SIG-M5 (cell line): ENCODE results near the gene LYVE1.

Source experiments
- DNase-seq: peaks from one replicate; lab custom pipeline; 2025; lab: John Stamatoyannopoulos, UW

LYVE1 gene

DNA sequence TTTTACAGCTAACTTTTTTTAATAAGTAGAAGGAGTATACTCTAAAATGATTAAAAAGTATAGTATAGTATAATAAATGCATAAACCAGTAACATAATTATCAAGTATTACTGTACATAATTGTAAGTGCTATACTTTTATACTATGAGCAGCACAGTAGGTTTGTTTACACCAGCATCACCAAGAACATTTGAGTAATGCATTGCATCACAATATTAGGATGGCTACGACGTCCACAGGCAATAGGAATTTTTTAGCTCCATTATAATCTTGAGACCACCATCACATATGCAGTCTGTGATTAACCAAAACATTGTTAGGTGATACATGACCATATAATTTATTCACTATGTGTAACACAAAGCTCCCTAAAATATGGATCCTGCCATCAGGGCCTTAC, 47.9 kb downstream of the LYVE1 start:
- DNase-seq, result no peak

DNA sequence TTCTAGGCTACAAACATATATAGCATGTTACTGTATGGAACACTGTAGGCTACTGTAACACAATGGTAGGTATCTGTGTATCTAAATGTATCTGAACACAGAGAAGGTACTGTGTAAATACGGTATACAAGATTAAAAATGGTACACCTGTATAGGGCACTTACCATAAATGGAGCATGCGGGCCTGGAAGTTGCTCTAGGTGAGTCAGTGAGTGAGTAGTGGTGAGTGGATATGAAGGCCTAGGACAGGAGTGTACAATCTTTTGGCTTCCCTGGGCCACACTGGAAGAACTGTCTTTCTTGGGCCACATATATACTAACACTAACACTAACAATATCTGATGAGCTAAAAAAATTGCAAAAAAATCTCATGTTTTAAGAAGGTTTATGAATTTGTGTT, 48.8 kb downstream of the LYVE1 start:
- no peak for DNase-seq

DNA sequence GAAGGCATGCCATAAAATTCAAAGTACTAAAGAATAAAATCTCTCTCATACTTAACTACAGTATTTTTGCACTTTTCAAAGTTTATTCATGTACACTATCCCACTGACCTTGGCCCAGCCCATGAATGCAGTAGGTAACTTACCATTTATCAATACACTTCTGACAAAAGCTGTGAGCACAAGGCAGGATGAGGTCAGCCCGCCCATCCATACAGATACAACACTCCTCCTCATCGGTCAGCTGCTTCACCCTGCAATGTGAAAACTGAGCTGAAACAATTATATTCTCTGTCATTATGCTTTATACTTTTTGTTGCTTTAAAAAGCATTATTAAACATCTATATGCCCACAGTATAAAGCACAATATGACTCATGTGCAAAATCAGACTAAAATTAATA, 49.6 kb downstream of the LYVE1 start:
- no peak for DNase-seq

DNA sequence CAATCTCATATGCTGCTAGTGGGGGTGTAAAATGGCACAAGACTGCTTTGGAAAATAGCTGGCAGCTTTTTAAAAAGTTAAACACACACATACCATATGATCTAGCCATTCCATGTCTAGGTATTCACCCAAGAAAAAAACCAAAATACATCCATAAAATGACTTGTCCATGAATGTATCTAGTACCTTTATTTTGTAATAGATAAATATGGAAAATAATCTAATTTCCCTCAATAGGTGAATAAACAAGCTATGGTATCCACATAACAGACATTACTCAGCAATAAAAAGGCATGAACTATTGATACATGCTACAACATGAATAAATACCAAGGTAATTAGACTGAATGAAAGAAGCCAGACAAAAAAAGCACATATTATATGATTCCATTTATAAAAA, 50.3 kb downstream of the LYVE1 start:
- DNase-seq, result no peak

DNA sequence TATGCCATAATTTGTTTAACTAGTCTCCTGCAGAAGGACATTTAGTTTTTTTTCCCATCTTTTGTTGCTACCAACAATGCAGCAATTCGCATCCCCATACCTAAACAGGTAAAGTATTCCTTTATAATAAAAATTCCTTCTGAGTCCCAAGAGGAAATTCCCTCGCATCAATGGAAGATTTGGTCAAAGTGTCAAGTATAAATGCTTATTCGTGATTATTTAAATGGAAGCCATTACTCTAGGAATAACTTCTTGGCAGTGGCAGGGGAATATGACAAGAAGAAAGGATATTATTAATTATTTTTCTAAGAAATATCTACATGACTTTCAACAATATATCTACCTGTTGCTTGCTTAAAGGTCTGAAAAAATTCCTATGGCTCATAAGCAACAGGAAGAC, 53.0 kb downstream of the LYVE1 start:
- DNase-seq, result no peak

DNA sequence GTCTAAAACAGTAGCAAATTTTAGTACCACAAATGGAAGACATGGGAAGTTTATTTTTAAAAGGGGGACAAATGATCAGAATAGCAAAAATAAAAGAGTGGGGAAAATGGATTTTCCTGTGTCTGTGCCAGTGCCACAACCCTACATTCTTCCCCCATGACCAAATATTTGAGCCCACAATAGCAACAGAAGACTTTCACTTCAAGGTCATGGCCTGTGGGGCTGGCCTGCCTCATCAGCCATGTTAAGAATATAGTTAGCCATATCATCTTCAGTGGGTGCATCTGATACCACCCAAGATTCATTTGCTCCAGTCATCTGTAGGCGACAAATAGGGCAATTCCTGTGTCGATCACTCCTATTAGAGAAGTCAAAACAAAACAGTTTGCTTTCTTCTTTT, 53.8 kb downstream of the LYVE1 start:
- DNase-seq, result no peak

- DNase-seq, result no peak
Measured at GRCh38 chr11:10514202-10514601, 54.3 kb downstream of the LYVE1 start.

DNA sequence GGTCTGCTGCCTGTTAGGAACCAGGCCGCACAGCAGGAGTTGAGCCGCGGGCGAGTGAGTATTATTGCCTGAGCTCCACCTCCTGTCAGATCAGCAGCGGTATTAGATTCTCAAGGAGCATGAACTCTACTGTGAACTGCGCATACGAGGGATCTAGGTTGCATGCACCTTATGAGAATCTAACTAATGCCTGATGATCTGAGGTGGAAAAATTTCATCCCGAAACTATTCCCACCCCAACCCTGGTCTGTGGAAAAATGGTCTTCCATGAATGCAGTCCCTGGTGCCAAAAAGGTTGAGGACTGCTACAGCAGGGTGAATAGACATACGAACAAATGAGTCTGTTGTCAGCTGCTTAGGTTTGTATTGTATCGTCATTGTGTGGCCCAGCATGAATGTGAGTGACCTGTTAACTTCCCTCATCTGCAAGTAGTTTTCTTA, 57.3 kb downstream of the LYVE1 start:
- DNase-seq, result no peak
